Stimulated activated CD8-positive, alpha-beta memory T cell treated with anti-CD3 and anti-CD28 coated beads, Interleukin-4, amount 100 ng/mL, for 4 hours (primary cell): ENCODE results near the gene OSBPL3.

Experiments used
- DNase-seq, 2 donors: peaks; one replicate each; pipeline ENCODE4 v3.0.0-alpha.2; 2020; ENCODE audit warnings: low read depth in 2 of 2, low spot score in 1 of 2

Gene OSBPL3

GRCh38 chr7:24764972-24765744 is 214.8 kb downstream of the OSBPL3 start:
- DNase-seq, result no peak

GRCh38 chr7:24764011-24764410 is 216.0 kb downstream of the OSBPL3 start:
- DNase-seq, result no peak

GRCh38 chr7:24763303-24763901 is 216.6 kb downstream of the OSBPL3 start:
- DNase-seq, result no peak

GRCh38 chr7:24762771-24763170 is 217.2 kb downstream of the OSBPL3 start:
- no peak for DNase-seq

- DNase-seq, result no peak
Observed at GRCh38 chr7:24760968-24761367, 219.0 kb downstream of the OSBPL3 start.

GRCh38 chr7:24757353-24758275 is 222.4 kb downstream of the OSBPL3 start, which contains the start of gene GSDME:
Gene GSDME, minus strand, starts transcription at chr7:24757464. Its CDS starts 7,690 bp downstream, at chr7:24749774.
- DNase-seq, result no peak

- DNase-seq, result no peak
Observed at GRCh38 chr7:24756545-24757352, 223.2 kb downstream of the OSBPL3 start.

- no peak for DNase-seq
Observed at GRCh38 chr7:24755541-24756407, 224.2 kb downstream of the OSBPL3 start.

- no peak for DNase-seq
Observed at GRCh38 chr7:24754906-24755506, 225.0 kb downstream of the OSBPL3 start.

GRCh38 chr7:24752073-24752800 is 227.7 kb downstream of the OSBPL3 start:
- no peak for DNase-seq

GRCh38 chr7:24751484-24751883 is 228.5 kb downstream of the OSBPL3 start:
- no peak for DNase-seq

- DNase-seq, result no peak
Observed at GRCh38 chr7:24750441-24751055, 229.4 kb downstream of the OSBPL3 start.

- no peak for DNase-seq
Observed at GRCh38 chr7:24748521-24748920, 231.5 kb downstream of the OSBPL3 start.
